CMK (cell line): ENCODE measurements around the gene PIGK.

Experiments used
- DNase-seq: peaks from one replicate; pipeline ENCODE4 v3.0.0-alpha.2; 2010; ENCODE audit warnings: low read depth

Gene PIGK

GRCh38 chr1:77039111-77039510 lies 180.1 kb downstream of the PIGK start:
- no peak for DNase-seq
